Muscle of back (tissue), 13 donors: ENCODE results near the gene ATP2C1. TPM values are rescaled to one million over a fixed set of nuclear protein-coding genes. Genes with fewer than 3 reads are reported as not detected.
"Not testable (repeated sequence)": the region's sequence is repeated elsewhere in the genome, so short reads cannot be mapped to it uniquely, and the experiment has no call there.

ENCODE experiments used
- DNase-seq, 3 donors: peaks; one replicate each; pipeline versions ENCODE4 v3.0.0 to v3.0.0-alpha.2; 2013
- long read RNA-seq, 9 donors: transcript quantifications; one replicate each; lab custom pipeline, GENCODE V29; 2026
- polyA plus RNA-seq, 10 donors: library from polyadenylated mRNA; unstranded; fragments of 120-200 nt; gene quantifications; one replicate each; pipeline ENCODE4 v1.2.1, GENCODE V29; 2013; ENCODE audit not compliant: insufficient read length in 10 of 10

Gene ATP2C1, protein sequence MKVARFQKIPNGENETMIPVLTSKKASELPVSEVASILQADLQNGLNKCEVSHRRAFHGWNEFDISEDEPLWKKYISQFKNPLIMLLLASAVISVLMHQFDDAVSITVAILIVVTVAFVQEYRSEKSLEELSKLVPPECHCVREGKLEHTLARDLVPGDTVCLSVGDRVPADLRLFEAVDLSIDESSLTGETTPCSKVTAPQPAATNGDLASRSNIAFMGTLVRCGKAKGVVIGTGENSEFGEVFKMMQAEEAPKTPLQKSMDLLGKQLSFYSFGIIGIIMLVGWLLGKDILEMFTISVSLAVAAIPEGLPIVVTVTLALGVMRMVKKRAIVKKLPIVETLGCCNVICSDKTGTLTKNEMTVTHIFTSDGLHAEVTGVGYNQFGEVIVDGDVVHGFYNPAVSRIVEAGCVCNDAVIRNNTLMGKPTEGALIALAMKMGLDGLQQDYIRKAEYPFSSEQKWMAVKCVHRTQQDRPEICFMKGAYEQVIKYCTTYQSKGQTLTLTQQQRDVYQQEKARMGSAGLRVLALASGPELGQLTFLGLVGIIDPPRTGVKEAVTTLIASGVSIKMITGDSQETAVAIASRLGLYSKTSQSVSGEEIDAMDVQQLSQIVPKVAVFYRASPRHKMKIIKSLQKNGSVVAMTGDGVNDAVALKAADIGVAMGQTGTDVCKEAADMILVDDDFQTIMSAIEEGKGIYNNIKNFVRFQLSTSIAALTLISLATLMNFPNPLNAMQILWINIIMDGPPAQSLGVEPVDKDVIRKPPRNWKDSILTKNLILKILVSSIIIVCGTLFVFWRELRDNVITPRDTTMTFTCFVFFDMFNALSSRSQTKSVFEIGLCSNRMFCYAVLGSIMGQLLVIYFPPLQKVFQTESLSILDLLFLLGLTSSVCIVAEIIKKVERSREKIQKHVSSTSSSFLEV
- 10 to 100 TPM; 61.3 to 85.9 (median 72.3) TPM for polyA plus RNA-seq
- long read RNA-seq, donor 1, full-length matches to known transcripts, result 5 of 5 reads
- long read RNA-seq, donor 1, partial matches to known transcripts, result 0 of 5 reads
- long read RNA-seq, donor 1, other reads (novel, unspliced or antisense), result 0 of 5 reads
- long read RNA-seq, donor 2, result 0 reads
- long read RNA-seq, donor 3, result 0 reads
- long read RNA-seq, donor 4, full-length matches to known transcripts, result 3 of 8 reads
- long read RNA-seq, donor 4, partial matches to known transcripts, result 0 of 8 reads
- long read RNA-seq, donor 4, other reads (novel, unspliced or antisense), result 5 of 8 reads
- long read RNA-seq, donor 5, full-length matches to known transcripts, result 7 of 7 reads
- long read RNA-seq, donor 5, partial matches to known transcripts, result 0 of 7 reads
- long read RNA-seq, donor 5, other reads (novel, unspliced or antisense), result 0 of 7 reads
- long read RNA-seq, donor 6, full-length matches to known transcripts, result 6 of 6 reads
- long read RNA-seq, donor 6, partial matches to known transcripts, result 0 of 6 reads
- long read RNA-seq, donor 6, other reads (novel, unspliced or antisense), result 0 of 6 reads
- long read RNA-seq, donor 7, full-length matches to known transcripts, result 2 of 7 reads
- long read RNA-seq, donor 7, partial matches to known transcripts, result 5 of 7 reads
- long read RNA-seq, donor 7, other reads (novel, unspliced or antisense), result 0 of 7 reads
- long read RNA-seq, donor 8, full-length matches to known transcripts, result 3 of 3 reads
- long read RNA-seq, donor 8, partial matches to known transcripts, result 0 of 3 reads
- long read RNA-seq, donor 8, other reads (novel, unspliced or antisense), result 0 of 3 reads
- long read RNA-seq, donor 9, result 0 reads

DNA sequence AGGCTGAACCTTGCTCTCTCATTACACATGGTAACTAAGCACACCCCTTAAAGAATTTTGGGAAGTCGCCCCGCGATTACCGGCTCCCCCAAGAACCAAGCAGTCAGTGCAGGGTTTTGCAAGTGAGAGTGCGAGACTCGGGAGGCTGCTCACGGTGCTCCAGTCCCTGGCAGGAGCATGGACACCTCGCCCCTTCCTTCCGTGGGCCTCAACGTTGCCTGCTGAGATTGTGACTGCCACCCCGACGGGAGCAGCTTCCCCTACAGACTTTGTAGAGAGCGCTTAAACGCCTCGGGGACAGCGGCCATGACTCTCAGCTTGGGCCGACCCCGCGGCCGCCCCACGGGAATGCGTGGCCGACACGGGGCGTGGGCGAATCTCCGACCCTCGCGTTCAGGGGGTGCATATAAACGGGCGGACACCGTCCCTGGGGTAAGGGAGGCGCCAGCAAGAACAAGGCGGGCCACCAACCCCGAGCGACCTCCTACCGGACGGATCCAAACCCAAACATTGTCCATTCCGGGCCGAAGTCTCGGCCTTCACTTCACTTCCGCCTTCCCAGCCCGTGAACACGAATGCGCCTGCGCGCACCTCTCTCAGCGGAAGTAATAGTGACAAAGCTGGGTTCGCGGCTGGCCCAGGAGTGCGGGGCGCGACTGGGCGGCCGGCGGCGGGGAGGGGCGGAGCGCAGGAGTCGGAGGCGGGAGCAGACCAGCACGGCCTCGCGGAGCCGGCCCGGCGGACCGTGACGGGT, at the start of gene ATP2C1:
Gene ATP2C1, plus strand, starts transcription at position 709 of the 754 bp plus-strand sequence. CDS start 686 bp downstream, outside the sequence.
- DNase-seq, result peak; percentile 96 to 99 (median 97)

DNA sequence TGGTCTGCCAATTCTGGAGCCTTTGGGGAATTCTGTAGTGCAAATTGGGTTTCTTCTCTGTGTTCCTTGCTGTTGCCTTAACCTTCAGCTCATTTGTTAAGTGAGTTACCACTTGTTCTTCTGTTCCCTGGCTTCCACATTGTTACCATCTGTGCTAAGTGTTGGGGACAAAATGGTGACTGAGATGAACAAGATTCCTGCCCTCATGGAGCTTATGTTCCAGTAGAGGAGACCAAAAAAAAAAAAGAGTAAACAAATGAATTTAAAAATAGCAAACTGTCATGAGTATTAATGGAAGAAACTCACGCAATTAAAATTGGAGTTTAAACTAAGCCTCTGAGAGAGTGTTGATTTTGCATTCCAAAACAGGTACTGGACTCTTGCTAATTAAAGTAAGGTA, 49.4 kb upstream of the ATP2C1 start:
- no peak for DNase-seq

DNA sequence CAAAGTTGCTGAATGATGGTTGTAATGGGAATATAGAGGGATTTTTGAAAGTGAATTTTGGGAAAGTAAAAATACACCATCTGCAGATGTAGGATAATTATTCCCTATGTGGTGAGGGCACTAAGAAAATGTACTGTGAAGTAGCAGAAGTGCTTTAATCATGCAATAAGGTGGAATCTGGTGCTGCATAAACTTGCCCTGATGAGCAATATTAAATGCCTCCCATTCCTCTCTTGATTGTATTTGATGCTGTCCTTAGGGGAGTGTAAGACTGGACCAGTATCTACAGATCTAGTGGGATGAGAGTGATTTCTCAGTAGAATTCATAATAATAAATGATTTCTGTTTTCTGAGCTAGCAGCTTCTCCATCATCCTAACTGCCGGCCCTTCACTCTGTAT, 47.7 kb upstream of the ATP2C1 start:
- DNase-seq, result no peak

DNA sequence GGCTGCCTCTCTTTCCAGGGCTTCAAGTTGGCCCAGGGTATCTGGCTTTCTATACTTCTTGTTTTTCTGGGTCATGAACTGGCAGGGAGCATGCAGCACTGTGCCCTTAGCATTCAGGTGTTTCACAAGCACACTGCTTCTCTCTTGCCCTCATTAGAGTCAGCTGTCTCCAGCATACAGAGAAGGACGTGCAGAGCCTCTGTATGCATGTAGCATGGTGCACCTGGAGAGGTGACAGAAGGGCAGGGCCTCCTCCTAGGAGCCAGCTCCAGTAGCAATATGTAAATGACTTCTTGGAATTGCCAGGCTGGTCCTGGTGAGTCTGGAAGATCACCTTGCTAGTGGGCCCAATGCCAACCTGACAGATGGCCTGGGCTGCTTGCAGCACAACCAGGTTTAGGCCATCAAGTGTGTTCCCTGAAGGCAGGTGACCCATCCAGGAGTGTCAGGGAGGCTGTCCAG, 44.8 kb upstream of the ATP2C1 start:
- peak in 2 of 3 donors; percentile 15 to 18 for DNase-seq

DNA sequence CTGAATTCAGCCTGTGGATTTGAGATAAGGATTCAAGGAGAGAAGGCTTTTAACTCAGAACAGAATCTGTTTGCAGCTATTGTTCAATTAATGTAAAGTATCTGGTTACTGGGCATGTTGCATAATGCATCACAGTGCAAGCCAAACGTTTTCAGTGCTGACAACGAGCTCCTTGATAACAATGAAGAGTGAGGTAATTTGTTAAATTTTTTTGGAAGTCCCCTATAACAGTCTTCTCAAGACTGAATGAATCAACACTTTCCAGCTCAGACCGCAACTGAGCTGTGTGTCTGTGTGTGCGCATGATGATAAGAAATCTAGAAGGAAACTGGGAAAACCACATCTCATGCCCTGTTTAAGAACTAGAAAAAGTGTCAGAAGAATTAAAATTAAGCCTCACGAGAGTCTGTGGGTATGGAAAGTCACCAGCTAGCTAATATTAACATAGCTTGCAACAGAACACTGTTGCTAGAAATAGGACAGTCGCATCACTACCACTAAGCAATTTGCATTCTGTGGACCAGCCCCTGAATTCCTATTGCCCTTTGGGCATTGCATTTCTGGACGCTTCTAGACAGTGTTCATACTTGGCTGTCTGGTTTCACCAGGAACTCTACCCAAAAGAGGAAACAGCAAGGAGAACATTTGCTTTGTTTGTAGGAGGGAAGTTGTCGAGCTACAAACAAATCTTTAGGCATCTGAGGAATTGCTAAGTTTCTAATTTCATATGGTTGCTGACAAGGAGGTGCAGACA, 43.7 kb upstream of the ATP2C1 start:
- DNase-seq, result peak; percentile 33 to 62 (median 40)

DNA sequence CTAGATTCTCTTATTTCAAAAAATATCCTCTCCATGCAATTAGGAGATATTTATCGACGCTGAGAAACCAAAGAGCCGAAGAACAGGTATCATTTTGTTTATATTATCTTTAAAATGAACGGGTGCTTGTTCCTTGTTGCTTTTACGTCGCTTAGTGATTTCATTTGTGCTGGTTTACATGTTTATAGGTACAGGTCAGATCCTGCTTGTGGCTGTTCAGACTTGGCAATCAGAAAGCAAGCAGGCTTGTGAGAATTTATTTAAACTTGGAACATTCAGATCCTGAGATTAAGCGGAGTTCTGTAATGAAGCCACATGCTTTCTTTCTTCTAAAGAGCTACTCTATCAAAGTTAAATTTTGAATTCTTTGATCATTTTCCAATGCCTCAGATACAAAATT, 43.0 kb upstream of the ATP2C1 start:
- peak in 1 of 3 donors; percentile 12 for DNase-seq

DNA sequence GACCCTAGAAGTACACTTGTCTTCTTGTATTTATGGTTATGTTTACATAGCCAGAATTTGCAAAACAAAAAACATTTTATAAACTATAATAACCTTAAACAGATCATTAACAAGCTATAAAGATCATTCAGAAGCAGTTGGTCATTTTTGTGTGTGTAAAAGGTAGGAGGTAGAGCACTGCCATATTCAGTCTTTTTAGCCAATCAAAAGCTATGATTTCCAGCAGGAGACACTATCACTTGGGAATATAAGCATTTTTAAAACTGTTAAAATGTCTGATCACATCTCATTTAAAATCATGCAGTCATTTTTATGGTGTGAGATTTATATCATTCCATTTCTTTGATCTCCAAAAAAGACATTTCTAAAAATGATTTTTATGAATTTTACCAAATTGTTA, 42.6 kb upstream of the ATP2C1 start:
- no peak for DNase-seq

DNA sequence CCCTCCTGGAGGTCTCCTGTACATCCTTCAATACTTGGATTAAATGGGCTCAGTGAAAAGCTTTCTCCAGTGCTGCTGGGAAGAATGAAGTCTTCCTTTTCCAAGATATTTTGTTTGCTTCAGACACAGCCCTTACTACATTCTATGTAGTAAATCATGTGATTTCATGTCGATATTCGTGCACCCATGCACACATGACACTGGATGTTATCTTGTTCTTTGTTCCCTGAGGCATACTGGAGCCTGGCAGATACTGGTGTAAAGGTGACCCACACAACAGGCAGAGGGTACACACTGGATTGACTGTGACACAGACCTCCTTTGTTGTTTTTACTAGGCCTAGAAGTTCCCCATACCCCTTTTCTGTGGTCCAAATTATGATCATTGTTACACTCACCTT, 40.3 kb upstream of the ATP2C1 start:
- no peak for DNase-seq

DNA sequence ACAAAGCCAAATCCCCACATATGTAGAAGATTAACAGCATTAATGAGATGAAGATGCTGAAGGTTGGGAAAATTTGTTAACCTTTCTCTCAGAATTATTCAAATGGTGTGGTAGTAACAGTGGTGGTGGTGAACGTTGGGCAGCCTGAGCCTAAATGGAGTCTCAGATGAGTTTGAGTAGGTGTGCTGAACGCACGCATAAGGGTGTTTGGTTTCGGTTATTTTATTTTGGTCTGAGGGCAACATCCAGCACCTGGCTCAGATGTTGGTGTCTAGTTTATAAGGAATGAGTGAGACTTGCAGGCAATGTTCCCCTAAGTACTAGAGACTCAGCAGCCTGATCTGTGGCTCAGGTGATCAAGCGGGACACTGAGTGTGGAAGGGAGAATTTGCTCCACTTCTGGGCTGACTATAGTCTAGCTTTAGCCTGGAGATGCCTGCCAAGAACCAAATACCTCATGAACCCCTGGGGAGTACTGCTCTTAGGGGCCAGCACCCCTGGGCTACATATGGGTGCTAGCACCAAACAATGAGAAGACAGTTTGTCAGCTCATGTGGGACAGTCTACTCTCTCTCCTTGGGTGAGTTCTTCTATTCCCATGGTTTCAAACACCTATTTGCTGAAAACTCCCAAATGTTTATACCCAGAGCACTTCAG, 39.5 kb upstream of the ATP2C1 start:
- DNase-seq, result no peak

DNA sequence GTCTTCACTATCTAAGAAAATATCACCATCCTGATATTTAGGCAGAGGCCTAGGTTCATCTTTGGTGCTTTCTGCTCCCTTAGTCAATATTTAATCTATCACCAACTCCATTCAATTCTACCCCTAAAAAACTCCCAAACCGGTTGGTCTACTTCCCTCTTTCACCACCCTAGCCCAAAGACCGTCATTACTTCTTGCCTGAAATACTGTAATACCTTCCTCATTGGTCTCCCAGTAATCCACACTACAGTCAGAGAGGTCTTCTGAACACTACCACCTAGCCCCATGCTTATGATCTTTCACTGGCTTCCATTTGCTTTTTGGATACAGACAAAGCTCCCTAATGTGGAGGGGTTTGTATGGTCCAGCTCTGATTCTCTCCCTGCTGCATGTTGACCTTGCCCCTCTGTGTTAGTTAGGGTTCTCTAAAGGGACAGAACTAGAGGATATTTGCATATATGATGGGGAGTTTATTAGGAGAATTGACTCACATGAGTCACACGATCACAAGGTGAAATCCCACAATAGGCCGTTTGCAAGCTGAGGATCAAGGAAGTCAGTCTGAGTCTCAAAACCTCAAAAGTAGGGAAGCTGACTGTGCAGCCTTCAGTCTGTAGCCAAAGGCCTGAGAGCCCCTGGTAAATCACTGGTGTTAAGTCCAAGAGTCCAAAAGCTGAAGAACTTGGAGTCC, 36.4 kb upstream of the ATP2C1 start:
- DNase-seq, result no peak

DNA sequence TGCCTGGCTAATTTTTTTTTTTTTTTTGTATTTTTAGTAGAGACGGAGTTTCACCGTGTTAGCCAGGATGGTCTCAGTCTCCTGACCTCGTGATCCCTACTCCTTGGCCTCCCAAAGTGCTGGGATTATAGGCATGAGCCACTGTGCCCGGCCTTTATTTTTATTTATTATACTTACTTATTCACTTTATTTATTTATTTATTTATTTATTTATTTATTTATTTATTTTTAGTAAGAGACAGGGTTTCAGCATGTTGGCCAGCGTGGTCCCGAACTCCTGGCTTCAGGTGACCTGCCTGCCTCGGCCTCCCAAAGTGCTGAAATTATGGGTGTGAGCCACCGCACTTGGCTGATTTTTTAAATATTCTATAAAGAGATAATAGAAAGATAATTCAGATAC, 31.8 kb upstream of the ATP2C1 start:
- DNase-seq, result not testable (repeated sequence)

DNA sequence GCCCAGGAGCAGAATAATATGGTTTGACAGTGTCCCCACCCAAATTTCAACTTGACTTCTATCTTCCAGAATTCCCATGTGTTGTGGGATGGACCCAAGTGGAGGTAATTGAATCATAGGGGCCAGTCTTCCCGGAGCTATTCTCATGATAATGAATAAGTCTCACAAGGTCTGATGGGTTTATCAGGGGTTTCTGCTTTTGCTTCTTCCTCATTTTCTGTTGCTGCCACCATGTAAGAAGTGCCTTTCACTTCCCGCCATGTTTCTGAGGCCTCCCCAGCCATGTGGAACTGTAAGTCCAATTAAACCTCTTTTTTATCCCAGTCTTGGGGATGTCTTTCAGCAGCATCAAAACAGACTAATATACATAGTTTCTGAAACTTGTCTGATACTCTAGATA, 28.4 kb upstream of the ATP2C1 start:
- DNase-seq, result no peak

DNA sequence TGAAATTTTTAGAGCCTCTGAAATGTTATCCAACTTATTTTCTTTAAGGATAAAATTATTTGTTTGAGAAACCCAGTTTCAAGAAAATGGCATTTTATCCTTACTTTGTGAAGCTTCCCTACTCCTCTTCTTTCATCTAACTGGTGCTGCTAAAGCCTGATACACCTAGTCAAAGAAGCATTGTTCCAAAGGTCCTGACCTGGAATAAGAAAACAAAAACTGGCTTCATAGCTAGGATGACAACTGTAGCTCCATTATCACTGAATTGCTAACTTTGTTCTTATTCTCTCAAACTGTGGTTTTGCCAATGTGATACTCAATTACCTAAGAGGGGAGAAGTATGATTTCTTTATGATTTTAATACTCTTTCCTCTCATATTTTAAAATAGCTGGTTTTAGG, 27.6 kb upstream of the ATP2C1 start:
- no peak for DNase-seq

DNA sequence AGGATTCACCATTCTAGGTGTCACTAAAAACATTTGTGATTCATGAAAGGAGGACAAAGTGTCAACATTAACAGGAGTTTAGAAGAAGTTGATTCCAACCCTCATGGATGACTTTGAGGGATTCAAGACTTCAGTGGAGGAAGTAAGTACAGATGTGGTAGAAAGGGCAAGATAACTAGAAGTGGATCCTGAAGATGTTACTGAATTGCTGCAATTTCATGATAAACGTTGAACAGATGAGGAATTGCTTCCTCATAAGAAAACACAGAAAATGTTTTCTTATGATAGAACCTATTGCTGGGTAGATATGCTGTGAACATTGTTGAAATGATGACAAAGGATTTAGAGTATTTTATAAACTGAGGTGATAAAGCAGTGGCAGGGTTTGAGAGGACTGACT, 23.5 kb upstream of the ATP2C1 start:
- no peak for DNase-seq

DNA sequence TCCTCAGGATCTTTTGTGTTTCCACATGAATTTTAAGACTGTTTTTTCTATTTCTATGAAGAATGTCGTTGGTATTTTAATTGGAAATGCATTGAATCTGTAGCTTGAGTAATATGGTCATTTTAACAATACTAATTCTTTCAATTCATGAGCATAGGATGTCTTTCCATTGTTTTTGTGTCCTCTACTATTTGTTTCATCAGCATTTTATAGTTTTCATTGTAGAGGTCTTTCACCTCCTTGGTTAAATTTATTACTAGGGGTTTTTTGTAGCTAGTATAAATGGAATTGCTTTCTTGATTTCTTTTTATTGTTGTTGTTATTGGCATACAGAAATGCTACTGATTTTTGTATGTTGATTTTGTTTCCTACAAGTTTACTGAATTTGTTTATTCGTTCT, 17.3 kb upstream of the ATP2C1 start:
- no peak for DNase-seq

DNA sequence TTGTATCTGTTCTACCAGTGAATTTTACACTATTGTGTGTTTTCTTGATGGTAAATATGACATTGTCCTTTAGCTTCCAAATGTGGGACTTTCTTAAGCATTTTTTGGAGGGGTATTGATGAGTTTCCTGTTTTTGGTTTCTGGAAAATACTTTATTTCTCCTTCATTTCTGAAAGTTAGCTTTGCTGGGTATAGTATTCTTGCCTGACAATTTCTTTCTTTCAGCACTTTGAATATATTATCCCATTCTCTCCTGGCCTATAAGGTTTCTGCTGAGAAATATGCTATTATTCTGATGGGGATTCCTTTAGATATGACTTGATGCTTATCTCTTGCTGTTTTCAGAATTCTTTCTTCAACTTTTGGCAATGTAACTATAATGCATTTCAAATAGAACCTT, 15.4 kb upstream of the ATP2C1 start:
- no peak for DNase-seq

DNA sequence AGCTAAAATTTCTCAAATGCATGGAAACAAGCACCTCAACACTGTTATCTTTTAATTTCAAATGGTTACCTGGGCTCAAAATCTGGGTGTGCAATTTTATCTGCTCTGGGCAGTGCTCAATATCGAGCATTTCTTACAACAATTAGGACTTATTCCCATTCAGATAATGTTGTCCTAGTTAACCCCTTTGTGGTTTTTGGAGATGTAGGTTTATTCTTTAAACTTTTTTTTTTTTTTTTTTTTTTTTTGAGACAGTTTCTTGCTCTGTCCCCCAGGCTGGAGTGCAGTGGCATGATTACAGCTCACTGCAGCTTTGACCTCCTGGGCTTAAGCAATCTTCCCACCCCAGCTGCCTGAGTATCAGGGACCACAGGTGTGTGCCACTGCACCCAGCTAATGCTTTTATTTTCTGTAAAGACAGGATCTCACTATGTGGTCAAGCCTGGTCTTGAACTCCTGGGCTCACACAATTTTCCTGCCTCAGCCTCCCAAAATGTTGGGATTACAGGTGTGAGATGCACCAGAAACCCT, 4.4 kb upstream of the ATP2C1 start:
- DNase-seq, result no peak
